ENCODE data around the gene BRD3OS.
A peak's percentile ranks its signal among the peaks of the same experiment; 100 is the strongest.

BRD3OS gene

GRCh38 chr9:134025606-134026541, 593 bp downstream of the BRD3OS start:
- DNase-seq: peak; percentile 65
- TF ChIP-seq CTCF (IDR thresholded peaks at IDR 0.05): peak; percentile 19
- Mint-ChIP-seq H3K9me3 (no peaks in the 10 kb centered on the region), H3K27ac (no peak overlapping the region), H3K27me3 (ENCODE audit: low read depth, poor library complexity) (peaks cover 6% of the 10 kb centered on the region), H3K4me3 (peak overlapping the region; percentile 82), H3K4me1 (peaks cover 32% of the 10 kb centered on the region), H3K36me3 (ENCODE audit: low read depth) (peaks cover 25% of the 10 kb centered on the region)

- DNase-seq: no peak
- Mint-ChIP-seq H3K9me3 (no peaks in the 10 kb centered on the region), H3K27ac (no peak overlapping the region), H3K4me3 (peak overlapping the region; percentile 82), H3K36me3 (ENCODE audit: low read depth) (peaks cover 27% of the 10 kb centered on the region), H3K4me1 (peaks cover 36% of the 10 kb centered on the region), H3K27me3 (ENCODE audit: low read depth, poor library complexity) (peaks cover 6% of the 10 kb centered on the region)
- no peak for TF ChIP-seq CTCF (IDR thresholded peaks at IDR 0.05)
These were observed 1.3 kb downstream of the BRD3OS start for GRCh38 chr9:134026581-134026980.

- Mint-ChIP-seq H3K27me3 (ENCODE audit: low read depth, poor library complexity) (peaks cover 6% of the 10 kb centered on the region), H3K4me3 (peak overlapping the region; percentile 82), H3K4me1 (peaks cover 35% of the 10 kb centered on the region), H3K36me3 (ENCODE audit: low read depth) (peaks cover 27% of the 10 kb centered on the region), H3K9me3 (no peaks in the 10 kb centered on the region), H3K27ac (no peak overlapping the region)
- DNase-seq: no peak
- TF ChIP-seq CTCF (IDR thresholded peaks at IDR 0.05): no peak
These were observed 1.7 kb downstream of the BRD3OS start for GRCh38 chr9:134026981-134027380.

- TF ChIP-seq CTCF (IDR thresholded peaks at IDR 0.05): no peak
- H3K36me3 Mint-ChIP-seq (ENCODE audit: low read depth): peaks cover 27% of the 10 kb centered on the region
- H3K27ac Mint-ChIP-seq: no peak overlapping the region
- H3K9me3 Mint-ChIP-seq: no peaks in the 10 kb centered on the region
- H3K27me3 Mint-ChIP-seq (ENCODE audit: low read depth, poor library complexity): peaks cover 6% of the 10 kb centered on the region
- H3K4me1 Mint-ChIP-seq: peaks cover 30% of the 10 kb centered on the region
- no peak for DNase-seq
- peak overlapping the region; percentile 82 for H3K4me3 Mint-ChIP-seq
These were observed 2.3 kb downstream of the BRD3OS start for GRCh38 chr9:134027561-134027960.

- Mint-ChIP-seq H3K27ac (no peak overlapping the region), H3K27me3 (ENCODE audit: low read depth, poor library complexity) (peaks cover 6% of the 10 kb centered on the region), H3K36me3 (ENCODE audit: low read depth) (peaks cover 31% of the 10 kb centered on the region), H3K9me3 (no peaks in the 10 kb centered on the region), H3K4me3 (peak overlapping the region; percentile 53), H3K4me1 (peaks cover 29% of the 10 kb centered on the region)
- no peak for DNase-seq
- no peak for TF ChIP-seq CTCF (IDR thresholded peaks at IDR 0.05)
These were observed 2.8 kb downstream of the BRD3OS start for GRCh38 chr9:134028076-134028475.

Data from nephron progenitor cell (in vitro differentiated cells).